ENCODE results near the gene GPR61. TPM values are rescaled to one million over a fixed set of nuclear protein-coding genes. Genes with fewer than 3 reads are reported as not detected.

The GPR61 gene
- polyA plus RNA-seq, 1 donor (not counting 4 experiments of a cell fraction or from before 2014, with no cell fraction given), result not detected

DNA sequence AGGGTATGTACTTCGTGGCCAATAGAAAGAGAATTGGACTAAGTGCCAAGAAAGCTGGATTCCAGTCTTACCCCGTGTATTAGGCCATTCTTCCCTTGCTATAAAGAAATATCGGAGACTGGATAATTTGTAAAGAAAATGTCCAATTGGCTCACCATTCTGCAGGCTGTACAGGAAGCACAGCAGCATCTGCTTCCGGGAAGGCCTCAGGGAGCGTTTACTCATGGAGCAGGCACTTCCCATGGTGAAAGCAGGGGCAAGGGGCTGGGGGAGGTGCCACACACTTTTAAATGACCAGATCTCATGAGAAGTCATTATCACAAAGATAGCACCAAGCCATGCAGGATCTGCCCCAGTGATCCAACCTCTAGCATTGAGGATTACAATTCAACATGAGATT is 22.3 kb upstream of the GPR61 start:
- Histone ChIP-seq H3K79me2 (ENCODE audit: control insufficient read depth, insufficient read depth, low read length) (no peaks in the 10 kb centered on the region), H2AFZ (ENCODE audit: control insufficient read depth, low read length) (no peak overlapping the region), H4K20me1 (ENCODE audit: control insufficient read depth, extremely low read depth, insufficient read depth, low read length) (no peaks in the 10 kb centered on the region), H3K4me1 (ENCODE audit: control insufficient read depth, extremely low read depth, insufficient read depth, low read length) (peaks cover 7% of the 10 kb centered on the region), H3K4me2 (ENCODE audit: control insufficient read depth, extremely low read depth, insufficient read depth, low read depth, low read length) (no peak overlapping the region), H3K9me1 (ENCODE audit: control insufficient read depth, extremely low read depth, insufficient read depth, low read length) (no peaks in the 10 kb centered on the region), H3K9me3 (ENCODE audit: control insufficient read depth, low read depth, low read length) (no peaks in the 10 kb centered on the region), H3K9ac (ENCODE audit: control insufficient read depth, extremely low read depth, insufficient read depth, low read length) (no peak overlapping the region), H3K27me3 (ENCODE audit: control insufficient read depth, extremely low read depth, insufficient read depth, low read length) (peaks cover 12% of the 10 kb centered on the region), H3K27ac (ENCODE audit: control insufficient read depth, insufficient read depth, low read length) (no peak overlapping the region), H3K4me3 (ENCODE audit: control insufficient read depth in 2 of 3, extremely low read depth in 1 of 3, insufficient read depth in 2 of 3, low read depth in 1 of 3, low read length in 3 of 3) (no peak overlapping the region), H3K36me3 (ENCODE audit: control insufficient read depth in 2 of 2, extremely low read depth in 1 of 2, insufficient read depth in 2 of 2, low read length in 2 of 2) (no peaks in the 10 kb centered on the region)
- DNase-seq (ENCODE audit: low read depth, low spot score), result no peak
- dilution Hi-C loops (cut with MboI; ENCODE audit: extremely low pct_ligation_motif_present, low sequenced_read_pairs), result no loop called here
- TF ChIP-seq, protein P1, sequence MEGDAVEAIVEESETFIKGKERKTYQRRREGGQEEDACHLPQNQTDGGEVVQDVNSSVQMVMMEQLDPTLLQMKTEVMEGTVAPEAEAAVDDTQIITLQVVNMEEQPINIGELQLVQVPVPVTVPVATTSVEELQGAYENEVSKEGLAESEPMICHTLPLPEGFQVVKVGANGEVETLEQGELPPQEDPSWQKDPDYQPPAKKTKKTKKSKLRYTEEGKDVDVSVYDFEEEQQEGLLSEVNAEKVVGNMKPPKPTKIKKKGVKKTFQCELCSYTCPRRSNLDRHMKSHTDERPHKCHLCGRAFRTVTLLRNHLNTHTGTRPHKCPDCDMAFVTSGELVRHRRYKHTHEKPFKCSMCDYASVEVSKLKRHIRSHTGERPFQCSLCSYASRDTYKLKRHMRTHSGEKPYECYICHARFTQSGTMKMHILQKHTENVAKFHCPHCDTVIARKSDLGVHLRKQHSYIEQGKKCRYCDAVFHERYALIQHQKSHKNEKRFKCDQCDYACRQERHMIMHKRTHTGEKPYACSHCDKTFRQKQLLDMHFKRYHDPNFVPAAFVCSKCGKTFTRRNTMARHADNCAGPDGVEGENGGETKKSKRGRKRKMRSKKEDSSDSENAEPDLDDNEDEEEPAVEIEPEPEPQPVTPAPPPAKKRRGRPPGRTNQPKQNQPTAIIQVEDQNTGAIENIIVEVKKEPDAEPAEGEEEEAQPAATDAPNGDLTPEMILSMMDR (optimal IDR thresholded peaks at IDR 0.05 in 1 of 3, IDR thresholded peaks at IDR 0.05 in 1 of 3, conservative IDR thresholded peaks at IDR 0.05 in 1 of 3; ENCODE audit: extremely low read depth in 1 of 3, insufficient read depth in 2 of 3, low read length in 3 of 3), result no peak
- no peak for TF ChIP-seq EZH2 (IDR thresholded peaks at IDR 0.05; ENCODE audit: low read length)
- no peak for FAIRE-seq

DNA sequence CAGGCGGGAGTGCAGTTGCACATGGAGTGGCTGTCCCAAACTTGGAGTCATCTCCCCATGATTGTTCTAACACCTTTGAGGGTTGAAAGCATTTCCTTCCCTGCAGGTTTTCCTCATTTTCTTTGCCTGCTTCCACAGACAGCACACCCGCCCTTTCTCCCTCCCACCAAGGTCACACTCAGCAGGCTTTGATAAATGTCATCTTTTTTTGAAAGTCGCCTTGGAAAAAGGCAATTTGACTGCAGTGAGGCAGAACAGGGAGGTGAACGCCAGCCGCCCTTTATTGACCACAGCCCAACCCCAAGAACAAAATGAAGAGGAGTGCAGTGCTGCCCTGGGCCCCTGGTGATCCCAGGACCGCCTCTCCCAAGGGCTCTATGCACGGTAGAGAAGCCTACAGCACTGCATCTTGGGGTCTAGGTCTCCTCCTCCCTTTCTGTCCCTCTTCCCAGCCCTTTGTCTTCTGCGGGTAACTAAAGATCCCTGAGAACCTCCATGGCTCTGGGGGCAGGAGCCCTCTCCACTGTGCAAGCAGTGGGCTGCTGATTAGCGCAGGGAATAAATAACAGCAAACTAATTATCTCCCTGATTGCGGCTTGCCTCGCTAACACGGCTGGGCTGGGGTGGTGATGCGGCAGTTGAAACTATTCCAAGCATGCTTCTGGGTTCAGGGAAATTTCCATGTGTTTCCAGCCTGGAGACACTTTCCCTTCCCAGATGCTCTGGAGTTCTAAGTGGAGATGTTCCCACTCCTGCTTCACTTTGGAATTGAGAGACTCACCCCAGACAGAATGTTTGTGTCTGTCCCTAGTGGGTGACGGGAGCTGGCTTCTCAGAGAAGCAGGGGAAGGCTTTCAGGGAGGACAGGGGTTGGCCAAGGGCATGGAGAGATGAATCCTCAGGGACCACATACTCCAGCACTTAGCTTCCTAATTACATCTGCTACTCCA is 18.4 kb upstream of the GPR61 start:
- H3K9ac ChIP-seq (ENCODE audit: control insufficient read depth, extremely low read depth, insufficient read depth, low read length), result no peak overlapping the region
- DNase-seq (ENCODE audit: low read depth, low spot score) (no peak), FAIRE-seq (no peak)
- H4K20me1 ChIP-seq (ENCODE audit: control insufficient read depth, extremely low read depth, insufficient read depth, low read length), result no peaks in the 10 kb centered on the region
- H2AFZ ChIP-seq (ENCODE audit: control insufficient read depth, low read length), result no peak overlapping the region
- H3K4me3 ChIP-seq (ENCODE audit: control insufficient read depth in 2 of 3, extremely low read depth in 1 of 3, insufficient read depth in 2 of 3, low read depth in 1 of 3, low read length in 3 of 3), result no peak overlapping the region
- no peak for TF ChIP-seq EZH2 (IDR thresholded peaks at IDR 0.05; ENCODE audit: low read length)
- TF ChIP-seq, protein P1 (optimal IDR thresholded peaks at IDR 0.05 in 1 of 3, IDR thresholded peaks at IDR 0.05 in 1 of 3, conservative IDR thresholded peaks at IDR 0.05 in 1 of 3; ENCODE audit: extremely low read depth in 1 of 3, insufficient read depth in 2 of 3, low read length in 3 of 3), result no peak
- H3K4me1 ChIP-seq (ENCODE audit: control insufficient read depth, extremely low read depth, insufficient read depth, low read length), result peaks cover 7% of the 10 kb centered on the region
- H3K9me1 ChIP-seq (ENCODE audit: control insufficient read depth, extremely low read depth, insufficient read depth, low read length), result no peaks in the 10 kb centered on the region
- peaks cover 12% of the 10 kb centered on the region for H3K27me3 ChIP-seq (ENCODE audit: control insufficient read depth, extremely low read depth, insufficient read depth, low read length)
- no peaks in the 10 kb centered on the region for H3K36me3 ChIP-seq (ENCODE audit: control insufficient read depth in 2 of 2, extremely low read depth in 1 of 2, insufficient read depth in 2 of 2, low read length in 2 of 2)
- no peaks in the 10 kb centered on the region for H3K9me3 ChIP-seq (ENCODE audit: control insufficient read depth, low read depth, low read length)
- H3K27ac ChIP-seq (ENCODE audit: control insufficient read depth, insufficient read depth, low read length), result no peak overlapping the region
- dilution Hi-C loops (cut with MboI; ENCODE audit: extremely low pct_ligation_motif_present, low sequenced_read_pairs), result no loop called here
- H3K79me2 ChIP-seq (ENCODE audit: control insufficient read depth, insufficient read depth, low read length), result no peaks in the 10 kb centered on the region
- no peak overlapping the region for H3K4me2 ChIP-seq (ENCODE audit: control insufficient read depth, extremely low read depth, insufficient read depth, low read depth, low read length)

Measured in keratinocyte (primary cell).